ENCODE data around the gene BID.

BID gene
- total RNA-seq: 11.8 to 16.2 reads per million in 2 donors

- DNase-seq: peak in 4 of 5 experiments; percentile 23 to 43 (median 34)
Measured at GRCh38 chr22:17774206-17774925, at the start of gene BID. Gene BID (minus strand): TSS chr22:17774469. CDS start chr22:17750116, 24,353 bp downstream.

- DNase-seq: no peak
Measured at GRCh38 chr22:17823964-17824363, 49.7 kb upstream of the BID start.

- DNase-seq: no peak
Measured at GRCh38 chr22:17823226-17823625, 49.0 kb upstream of the BID start.

GRCh38 chr22:17822087-17822486, 47.8 kb upstream of the BID start:
- no peak for DNase-seq

GRCh38 chr22:17820879-17821439, 46.7 kb upstream of the BID start:
- DNase-seq: no peak

GRCh38 chr22:17818649-17819048, 44.4 kb upstream of the BID start:
- DNase-seq: no peak

GRCh38 chr22:17818180-17818579, 43.9 kb upstream of the BID start:
- no peak for DNase-seq

- DNase-seq: no peak
Measured at GRCh38 chr22:17817511-17818065, 43.3 kb upstream of the BID start.

- DNase-seq: no peak
Measured at GRCh38 chr22:17817079-17817478, 42.8 kb upstream of the BID start.

- DNase-seq: no peak
Measured at GRCh38 chr22:17816649-17817048, 42.4 kb upstream of the BID start.

GRCh38 chr22:17815703-17816254, 41.5 kb upstream of the BID start:
- no peak for DNase-seq

- no peak for DNase-seq
Measured at GRCh38 chr22:17814830-17815229, 40.6 kb upstream of the BID start.

- DNase-seq: no peak
Measured at GRCh38 chr22:17814084-17814483, 39.8 kb upstream of the BID start.

GRCh38 chr22:17811119-17811518, 36.9 kb upstream of the BID start:
- no peak for DNase-seq

GRCh38 chr22:17810570-17811116, 36.4 kb upstream of the BID start:
- no peak for DNase-seq

GRCh38 chr22:17808693-17809403, 34.6 kb upstream of the BID start:
- DNase-seq: no peak

- DNase-seq: no peak
Measured at GRCh38 chr22:17807578-17808410, 33.5 kb upstream of the BID start.

GRCh38 chr22:17807086-17807485, 32.8 kb upstream of the BID start:
- DNase-seq: no peak

GRCh38 chr22:17806437-17806836, 32.2 kb upstream of the BID start:
- DNase-seq: no peak

- no peak for DNase-seq
Measured at GRCh38 chr22:17804331-17805080, 30.2 kb upstream of the BID start.

- no peak for DNase-seq
Measured at GRCh38 chr22:17803609-17804270, 29.5 kb upstream of the BID start.

Measured in T-helper 2 cell (primary cell).